ENCODE data around the gene AUTS2. TPM values are rescaled to one million over a fixed set of nuclear protein-coding genes. Genes with fewer than 3 reads are reported as not detected.

The AUTS2 gene
- total and polyA plus RNA-seq, 9 of the 15 experiments (the other 6 are each of a cell fraction or from before 2014, with no cell fraction given): 0.58 TPM; not detected in 8

- TF ChIP-seq MGA (IDR thresholded peaks at IDR 0.05): no peak
- no peak for TF ChIP-seq POLR2B (IDR thresholded peaks at IDR 0.05; ENCODE audit: low read depth, partially characterized antibody)
- no peak for TF ChIP-seq E2F4 (CRISPR knock-in tag; IDR thresholded peaks at IDR 0.05; ENCODE audit: low read depth)
- TF ChIP-seq ZNF79 (CRISPR knock-in tag; IDR thresholded peaks at IDR 0.05; ENCODE audit: low read depth): no peak
- TF ChIP-seq HNRNPLL (IDR thresholded peaks at IDR 0.05; ENCODE audit: low read depth, low read length, poor library complexity, severe bottlenecking): no peak
- TF ChIP-seq ZNF75A (CRISPR knock-in tag; IDR thresholded peaks at IDR 0.05): no peak
Observed at GRCh38 chr7:70733090-70733489, 1134.8 kb downstream of the AUTS2 start (continued).
